HL-60 (cell line): ENCODE data around the gene SERINC1.

Source experiments
- DNase-seq, 2 experiments: peaks; one replicate each; pipeline ENCODE4 v3.0.0-alpha.2; 2010 to 2020; ENCODE audit warnings: low read depth in 1 of 2, low spot score in 1 of 2
- H3K27ac ChIP-seq: fragments of 250-450 bp; sonication (Bioruptor Pico); replicated peaks from 2 replicates; pipeline ENCODE4 v1.5.1; 2020; ENCODE audit warnings: mild to moderate bottlenecking, moderate library complexity
- H3K27me3 ChIP-seq: fragments of 250-450 bp; sonication (Bioruptor Pico); 2 replicates; pipeline ENCODE4 v1.5.1; 2021; ENCODE audit warnings: mild to moderate bottlenecking, moderate library complexity; ENCODE audit not compliant: insufficient read depth, poor library complexity, severe bottlenecking
- H3K4me3 ChIP-seq: replicated peaks from 2 replicates; pipeline ENCODE4 v1.5.1; 2011; ENCODE audit warnings: mild to moderate bottlenecking, control low read depth, low read length; ENCODE audit not compliant: insufficient read depth
- GABPA ChIP-seq: IDR thresholded peaks from 2 replicates; pipeline ENCODE4 v1.6.1; 2012; ENCODE audit warnings: low read depth
- POLR2AphosphoS5 ChIP-seq: IDR thresholded peaks from 2 replicates; pipeline ENCODE4 v1.6.1; 2012; ENCODE audit warnings: low read depth
- SPI1 ChIP-seq: IDR thresholded peaks from 2 replicates; pipeline ENCODE4 v1.6.1; 2012; ENCODE audit warnings: low read depth, mild to moderate bottlenecking, borderline replicate concordance
- TF ChIP-seq, protein P1 (sequence below): IDR thresholded peaks from one replicate; pipeline ENCODE4 v1.5.1; 2011; ENCODE audit warnings: low read length, control low read depth, inconsistent platforms; ENCODE audit not compliant: insufficient read depth
- TF ChIP-seq, protein P2 (sequence below): IDR thresholded peaks from 2 replicates; pipeline ENCODE4 v1.6.1; 2012; ENCODE audit warnings: low read depth; ENCODE audit not compliant: insufficient replicate concordance

The SERINC1 gene

DNA sequence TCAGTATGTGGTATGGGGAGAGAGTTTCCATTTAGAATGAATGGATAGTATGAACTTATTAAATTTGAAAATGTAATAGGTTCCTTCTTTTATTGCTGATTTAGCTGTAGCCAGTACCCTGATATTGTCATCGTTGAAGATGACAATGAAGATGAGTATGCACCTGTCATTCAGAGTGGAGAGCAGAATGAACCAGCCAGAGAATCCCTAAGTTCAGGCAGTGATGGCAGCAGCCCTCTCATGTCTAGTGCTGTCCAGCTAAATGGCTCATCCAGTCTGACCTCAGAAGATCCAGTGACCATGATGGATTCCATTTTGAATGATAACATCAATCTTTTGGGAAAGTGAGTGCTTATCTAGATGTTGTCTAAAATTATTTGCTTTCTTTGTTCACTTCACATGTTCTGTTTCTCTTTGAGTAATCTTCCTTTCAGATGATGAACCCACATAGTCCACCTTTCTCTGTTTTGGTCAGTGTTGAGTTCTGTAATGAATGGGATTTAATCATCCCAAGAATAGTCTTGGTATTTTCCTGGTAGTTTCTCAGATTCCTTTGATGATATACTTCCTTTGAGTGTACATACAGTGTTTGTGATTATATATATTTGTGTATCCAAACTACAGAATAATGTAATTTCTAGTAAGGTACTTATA lies 48.9 kb downstream of the SERINC1 start:
- no peak overlapping the region for H3K4me3 ChIP-seq
- TF ChIP-seq, protein P1, sequence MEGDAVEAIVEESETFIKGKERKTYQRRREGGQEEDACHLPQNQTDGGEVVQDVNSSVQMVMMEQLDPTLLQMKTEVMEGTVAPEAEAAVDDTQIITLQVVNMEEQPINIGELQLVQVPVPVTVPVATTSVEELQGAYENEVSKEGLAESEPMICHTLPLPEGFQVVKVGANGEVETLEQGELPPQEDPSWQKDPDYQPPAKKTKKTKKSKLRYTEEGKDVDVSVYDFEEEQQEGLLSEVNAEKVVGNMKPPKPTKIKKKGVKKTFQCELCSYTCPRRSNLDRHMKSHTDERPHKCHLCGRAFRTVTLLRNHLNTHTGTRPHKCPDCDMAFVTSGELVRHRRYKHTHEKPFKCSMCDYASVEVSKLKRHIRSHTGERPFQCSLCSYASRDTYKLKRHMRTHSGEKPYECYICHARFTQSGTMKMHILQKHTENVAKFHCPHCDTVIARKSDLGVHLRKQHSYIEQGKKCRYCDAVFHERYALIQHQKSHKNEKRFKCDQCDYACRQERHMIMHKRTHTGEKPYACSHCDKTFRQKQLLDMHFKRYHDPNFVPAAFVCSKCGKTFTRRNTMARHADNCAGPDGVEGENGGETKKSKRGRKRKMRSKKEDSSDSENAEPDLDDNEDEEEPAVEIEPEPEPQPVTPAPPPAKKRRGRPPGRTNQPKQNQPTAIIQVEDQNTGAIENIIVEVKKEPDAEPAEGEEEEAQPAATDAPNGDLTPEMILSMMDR, result no peak
- TF ChIP-seq, protein P2, sequence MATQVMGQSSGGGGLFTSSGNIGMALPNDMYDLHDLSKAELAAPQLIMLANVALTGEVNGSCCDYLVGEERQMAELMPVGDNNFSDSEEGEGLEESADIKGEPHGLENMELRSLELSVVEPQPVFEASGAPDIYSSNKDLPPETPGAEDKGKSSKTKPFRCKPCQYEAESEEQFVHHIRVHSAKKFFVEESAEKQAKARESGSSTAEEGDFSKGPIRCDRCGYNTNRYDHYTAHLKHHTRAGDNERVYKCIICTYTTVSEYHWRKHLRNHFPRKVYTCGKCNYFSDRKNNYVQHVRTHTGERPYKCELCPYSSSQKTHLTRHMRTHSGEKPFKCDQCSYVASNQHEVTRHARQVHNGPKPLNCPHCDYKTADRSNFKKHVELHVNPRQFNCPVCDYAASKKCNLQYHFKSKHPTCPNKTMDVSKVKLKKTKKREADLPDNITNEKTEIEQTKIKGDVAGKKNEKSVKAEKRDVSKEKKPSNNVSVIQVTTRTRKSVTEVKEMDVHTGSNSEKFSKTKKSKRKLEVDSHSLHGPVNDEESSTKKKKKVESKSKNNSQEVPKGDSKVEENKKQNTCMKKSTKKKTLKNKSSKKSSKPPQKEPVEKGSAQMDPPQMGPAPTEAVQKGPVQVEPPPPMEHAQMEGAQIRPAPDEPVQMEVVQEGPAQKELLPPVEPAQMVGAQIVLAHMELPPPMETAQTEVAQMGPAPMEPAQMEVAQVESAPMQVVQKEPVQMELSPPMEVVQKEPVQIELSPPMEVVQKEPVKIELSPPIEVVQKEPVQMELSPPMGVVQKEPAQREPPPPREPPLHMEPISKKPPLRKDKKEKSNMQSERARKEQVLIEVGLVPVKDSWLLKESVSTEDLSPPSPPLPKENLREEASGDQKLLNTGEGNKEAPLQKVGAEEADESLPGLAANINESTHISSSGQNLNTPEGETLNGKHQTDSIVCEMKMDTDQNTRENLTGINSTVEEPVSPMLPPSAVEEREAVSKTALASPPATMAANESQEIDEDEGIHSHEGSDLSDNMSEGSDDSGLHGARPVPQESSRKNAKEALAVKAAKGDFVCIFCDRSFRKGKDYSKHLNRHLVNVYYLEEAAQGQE, result no peak
- TF ChIP-seq POLR2AphosphoS5, result no peak
- TF ChIP-seq GABPA, result no peak
- TF ChIP-seq SPI1, result no peak
- no peak overlapping the region for H3K27ac ChIP-seq
- H3K27me3 ChIP-seq, result no peaks in the 10 kb centered on the region
- no peak for DNase-seq

DNA sequence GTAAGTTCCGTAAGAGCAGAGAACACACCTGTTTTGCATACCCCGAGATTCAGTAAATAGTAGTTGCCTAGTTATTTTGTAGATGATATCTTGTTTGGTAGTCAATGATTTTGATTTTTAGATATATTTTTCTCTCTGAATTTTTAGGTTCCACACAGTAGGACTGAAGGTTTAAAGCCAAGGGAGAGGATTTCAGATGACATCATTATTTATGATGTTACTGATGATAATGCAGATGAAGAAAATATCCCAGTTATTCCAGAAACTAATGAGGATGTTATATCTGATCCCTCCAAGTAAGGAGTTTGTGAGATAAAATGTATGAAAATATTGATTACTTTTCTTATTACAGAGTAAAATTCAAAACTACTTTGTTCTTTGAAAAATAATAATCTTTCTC lies 49.6 kb downstream of the SERINC1 start:
- H3K4me3 ChIP-seq, result no peak overlapping the region
- H3K27ac ChIP-seq, result no peak overlapping the region
- H3K27me3 ChIP-seq, result no peaks in the 10 kb centered on the region
- TF ChIP-seq, protein P2, result no peak
- TF ChIP-seq, protein P1, result no peak
- no peak for TF ChIP-seq POLR2AphosphoS5
- no peak for TF ChIP-seq GABPA
- no peak for TF ChIP-seq SPI1
- DNase-seq, result no peak

DNA sequence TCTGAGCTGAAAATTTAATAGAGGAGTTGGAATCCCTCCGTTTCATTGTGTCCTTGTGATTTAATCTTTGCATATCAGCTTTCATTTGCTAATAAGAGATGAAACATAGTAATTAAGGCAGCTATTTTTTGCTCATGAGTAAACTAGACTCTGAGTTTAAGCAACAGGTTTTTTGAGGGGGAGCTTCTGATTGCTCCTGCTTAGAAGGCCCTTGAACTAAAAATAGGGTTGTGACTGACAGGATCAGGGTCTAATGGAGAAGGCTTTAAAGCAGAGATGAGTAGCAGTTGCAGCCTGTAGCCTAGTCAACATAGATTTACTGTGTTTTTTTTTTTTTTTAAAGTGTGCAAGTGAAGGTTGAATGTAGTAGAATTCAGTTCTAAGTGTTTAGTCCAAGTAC lies 54.8 kb downstream of the SERINC1 start:
- no peak for DNase-seq
- no peak overlapping the region for H3K4me3 ChIP-seq
- TF ChIP-seq POLR2AphosphoS5 (no peak), SPI1 (no peak), GABPA (no peak)
- TF ChIP-seq, protein P2, result no peak
- TF ChIP-seq, protein P1, result no peak
- no peak overlapping the region for H3K27ac ChIP-seq
- H3K27me3 ChIP-seq, result no peaks in the 10 kb centered on the region
